NCI-H82 treated with DMSO at 0.1 percent for 48 hours (cell line): ENCODE data around the gene DENND5B.
"Not testable (repeated sequence)": the region's sequence is repeated elsewhere in the genome, so short reads cannot be mapped to it uniquely, and the experiment has no call there.

Source experiments
- DNase-seq: peaks from one replicate; lab custom pipeline; 2025; ENCODE audit not compliant: unreplicated experiment; lab: John Stamatoyannopoulos, UW

DENND5B gene

GRCh38 chr12:31590642-31591379, at the start of gene DENND5B:
TSS of gene DENND5B (minus strand) at chr12:31591136. CDS start at chr12:31590832, 304 bp downstream.
- DNase-seq = peak; percentile 32

DNA sequence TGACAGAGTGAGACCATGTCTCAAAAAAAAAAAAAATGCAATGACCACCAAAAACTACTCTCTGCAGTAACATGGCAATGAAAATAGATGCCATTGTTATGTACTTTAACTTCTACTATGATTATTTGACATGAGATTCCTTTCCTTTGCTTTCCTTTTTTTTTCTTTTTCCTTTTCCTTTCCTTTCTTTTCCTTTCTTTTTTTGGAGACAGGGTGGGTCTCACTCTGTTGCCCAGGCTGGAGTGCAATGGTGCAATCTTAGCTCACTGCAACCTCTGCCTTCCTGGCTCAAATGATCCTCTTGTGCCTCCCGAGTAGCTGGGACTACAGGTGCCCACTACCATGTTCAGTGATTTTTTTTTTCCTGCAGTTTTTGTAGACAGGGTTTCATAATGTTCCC, 43.7 kb upstream of the DENND5B start:
- DNase-seq = no peak

DNA sequence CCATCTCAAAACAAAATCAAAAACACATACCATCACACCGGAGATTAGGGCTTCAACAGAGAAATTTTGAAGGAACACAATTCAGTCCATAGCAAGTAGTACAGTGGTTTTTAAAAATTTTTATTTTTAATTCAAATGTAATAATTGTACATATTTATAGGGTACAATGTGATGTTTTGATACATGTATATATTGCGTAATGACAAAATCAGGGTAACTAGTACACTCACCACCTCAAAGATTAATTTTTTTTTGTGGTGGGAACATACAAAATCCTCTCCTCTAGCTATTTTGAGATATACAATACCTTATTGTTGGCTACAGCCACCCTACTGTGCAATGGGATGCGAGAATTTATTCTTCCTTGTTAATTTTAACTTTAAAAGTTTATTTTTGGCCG, 42.5 kb upstream of the DENND5B start:
- DNase-seq = no peak

DNA sequence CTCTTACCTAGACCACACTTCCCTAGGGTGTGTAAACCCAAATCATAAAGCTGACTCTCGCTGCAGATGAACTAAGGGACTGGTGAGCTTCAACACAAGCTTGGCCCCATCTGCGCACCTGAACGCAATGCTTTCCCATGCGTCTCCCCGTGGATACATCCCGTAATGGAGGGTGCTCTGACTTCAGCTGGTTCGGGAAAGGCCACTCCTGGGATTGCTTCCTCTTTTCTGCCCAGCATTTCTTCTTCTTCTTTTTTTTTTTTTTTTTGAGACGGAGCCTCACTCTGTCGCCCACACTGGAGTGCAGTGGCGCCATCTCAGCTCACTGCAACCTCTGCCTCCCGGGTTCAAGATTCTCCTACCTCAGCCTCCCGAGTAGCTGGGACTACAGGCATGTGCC, 40.9 kb upstream of the DENND5B start:
- no peak for DNase-seq

DNA sequence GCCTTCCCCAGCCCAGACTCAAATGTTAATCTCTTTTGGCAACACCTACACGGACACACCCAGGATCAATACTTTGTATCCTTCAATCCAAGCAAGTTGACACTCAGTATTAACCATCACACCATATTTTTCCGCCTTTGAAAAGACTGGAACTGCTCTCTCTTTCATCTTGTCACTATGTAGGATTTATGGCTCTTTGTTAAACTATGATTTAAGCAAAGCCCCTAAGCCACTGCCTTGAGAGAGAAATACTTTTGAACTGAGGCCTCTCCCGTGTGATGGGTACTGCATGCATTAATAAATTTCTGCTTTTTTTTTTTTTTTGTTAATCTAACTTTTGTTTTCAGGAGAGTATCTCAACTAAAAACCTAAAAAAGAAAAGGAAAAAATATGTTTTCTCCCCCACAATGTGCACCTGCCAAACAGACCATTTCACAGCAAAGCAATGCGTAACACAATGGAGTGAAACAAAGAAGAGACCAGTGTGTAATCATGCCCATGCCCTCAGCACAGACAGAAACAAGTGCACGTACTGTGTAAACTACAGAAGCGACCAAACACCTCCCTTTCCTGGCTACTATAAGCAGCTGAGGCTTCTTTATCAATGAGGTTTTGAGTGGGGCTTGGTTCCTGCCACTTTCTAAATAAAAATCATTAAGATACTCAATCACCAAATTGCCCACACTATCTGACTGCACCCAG, 40.2 kb upstream of the DENND5B start:
- DNase-seq = no peak

DNA sequence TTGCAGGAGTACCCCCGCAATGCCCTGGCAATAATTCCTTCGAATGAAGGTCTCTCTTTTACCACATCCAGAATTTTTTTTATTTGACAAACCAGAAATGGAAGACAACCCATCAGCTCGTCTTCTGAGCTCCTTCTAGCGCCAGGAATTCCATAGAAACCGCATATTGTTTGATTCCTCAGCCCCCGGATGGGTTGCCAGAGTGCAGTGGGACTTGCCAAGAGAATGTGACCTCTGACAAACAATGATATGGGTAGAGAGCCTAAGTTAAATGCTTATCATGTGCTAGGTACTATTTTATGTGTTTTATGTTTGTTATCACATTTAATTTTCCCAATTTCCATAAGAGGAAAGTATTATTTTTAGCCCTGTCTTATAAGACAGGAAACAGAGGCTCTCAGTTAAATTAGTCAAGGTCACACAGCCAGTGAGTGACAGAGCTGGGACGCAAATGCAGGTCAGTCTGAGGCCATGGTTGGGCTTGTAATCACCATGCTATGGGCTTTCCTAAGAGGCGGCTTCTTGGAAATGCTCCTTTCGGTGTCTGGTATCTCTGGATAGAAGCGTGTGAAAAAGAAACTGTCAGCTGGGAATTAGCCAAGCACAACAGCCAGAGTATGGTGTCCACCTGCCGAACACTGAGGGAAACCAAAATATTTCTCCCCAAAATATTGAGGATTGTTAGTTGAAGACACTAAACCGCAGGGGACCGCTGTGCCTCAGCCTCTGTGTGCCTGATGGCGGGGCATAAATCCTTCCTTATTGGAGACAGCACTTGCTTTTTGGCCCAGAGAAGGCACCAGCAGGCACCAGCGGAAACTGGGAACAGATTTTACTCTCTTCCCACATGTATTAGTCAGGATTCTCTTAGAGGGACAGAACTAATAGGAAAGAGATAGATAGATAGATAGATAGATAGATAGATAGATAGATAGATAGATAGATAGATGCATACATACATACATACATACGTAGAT, 39.1 kb upstream of the DENND5B start:
- no peak for DNase-seq

- no peak for DNase-seq
Observed at GRCh38 chr12:31627456-31628054, 36.6 kb upstream of the DENND5B start.

GRCh38 chr12:31626270-31626995, 35.5 kb upstream of the DENND5B start:
- no peak for DNase-seq

- no peak for DNase-seq
Observed at GRCh38 chr12:31622038-31622437, 31.1 kb upstream of the DENND5B start.

GRCh38 chr12:31620311-31620710, 29.4 kb upstream of the DENND5B start:
- no peak for DNase-seq

DNA sequence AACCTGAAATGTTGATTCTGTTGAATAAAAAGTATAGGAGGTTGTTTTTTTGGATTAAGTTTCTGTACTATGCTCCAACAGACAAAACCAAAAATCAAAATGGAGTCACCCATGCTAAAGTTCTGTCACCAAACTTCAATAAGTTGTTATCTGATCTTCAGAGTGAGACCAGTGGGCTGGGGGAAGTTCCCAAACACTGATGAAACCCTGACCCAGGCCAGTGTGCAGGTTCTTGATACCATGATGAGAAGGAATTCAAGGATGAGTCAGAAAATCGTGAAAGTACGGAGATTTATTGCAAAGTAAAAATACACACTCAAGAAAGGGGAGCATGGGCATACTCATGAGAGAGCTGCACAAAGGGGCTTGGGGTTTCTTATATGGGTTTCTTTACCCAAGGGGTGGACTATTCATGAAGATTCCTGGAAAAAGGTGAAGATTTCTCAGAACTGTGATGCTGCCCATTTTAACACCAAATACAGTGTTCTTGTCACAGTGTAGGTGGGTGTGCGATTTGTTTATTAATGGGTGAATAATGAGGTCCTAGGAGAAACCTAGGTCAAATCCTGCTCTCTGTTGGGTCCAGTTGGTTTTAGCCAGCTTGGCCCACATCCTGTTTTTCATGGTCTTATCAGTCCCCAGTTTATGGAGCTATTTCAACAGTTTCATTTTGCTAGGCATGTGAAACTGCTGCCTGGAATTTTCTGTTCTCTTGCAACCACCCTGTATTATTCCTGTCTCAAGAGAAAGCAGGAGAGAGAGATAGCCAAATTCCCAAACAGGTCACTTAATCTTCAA, 27.5 kb upstream of the DENND5B start:
- DNase-seq = no peak

GRCh38 chr12:31612819-31613218, 21.9 kb upstream of the DENND5B start:
- DNase-seq = no peak

GRCh38 chr12:31608299-31608698, 17.4 kb upstream of the DENND5B start:
- DNase-seq = not testable (repeated sequence)

DNA sequence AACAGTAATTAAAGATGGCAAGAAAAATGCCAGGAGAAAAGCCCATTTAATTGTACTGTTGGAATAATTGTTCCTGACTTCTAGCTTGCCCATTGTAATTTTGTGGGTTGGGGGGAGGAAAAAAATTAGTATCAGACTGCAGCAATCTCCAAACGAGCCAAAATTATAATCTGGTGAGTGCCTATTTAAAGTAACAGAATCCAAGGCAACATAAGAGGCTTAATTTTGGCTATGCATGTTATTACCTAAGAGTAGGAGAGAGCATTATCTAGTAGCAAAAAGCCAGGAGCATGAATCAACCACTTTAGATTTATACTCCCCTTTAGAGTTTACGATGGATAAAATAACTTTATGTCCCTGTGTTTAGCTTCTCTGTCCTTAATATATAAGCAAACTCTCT, 14.6 kb upstream of the DENND5B start:
- DNase-seq = peak; percentile 63

- DNase-seq = no peak
Observed at GRCh38 chr12:31603546-31604009, 12.6 kb upstream of the DENND5B start.

- DNase-seq = no peak
Observed at GRCh38 chr12:31600750-31601149, 9.8 kb upstream of the DENND5B start.

DNA sequence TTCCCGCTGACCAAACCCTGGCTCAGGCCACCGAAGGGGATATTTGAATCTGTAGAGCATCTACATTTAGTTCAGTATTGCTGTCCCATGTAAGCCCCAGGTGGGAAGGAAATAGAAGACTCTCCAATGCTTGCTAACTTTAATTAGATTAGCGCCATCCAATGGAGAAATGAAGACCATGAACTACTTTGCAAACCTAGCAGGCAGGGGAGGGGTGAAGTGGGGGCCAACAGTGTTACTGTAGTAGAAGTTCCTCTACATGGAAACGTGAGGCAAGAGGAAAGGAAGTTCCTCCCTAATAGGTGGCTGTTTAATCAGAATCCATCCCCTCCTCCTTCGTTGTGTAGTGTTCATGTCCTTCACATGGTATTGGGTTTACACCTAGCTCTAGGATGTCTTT, 9.3 kb upstream of the DENND5B start:
- DNase-seq = no peak

GRCh38 chr12:31599053-31599452, 8.1 kb upstream of the DENND5B start:
- no peak for DNase-seq

- DNase-seq = peak; percentile 53
Observed at GRCh38 chr12:31597066-31597465, 6.1 kb upstream of the DENND5B start.
